GM21360 (cell line): ENCODE measurements around the gene BMP2K.
"Not testable (repeated sequence)": the region's sequence is repeated elsewhere in the genome, so short reads cannot be mapped to it uniquely, and the experiment has no call there.

Source experiments
- ATAC-seq: cut with Tn5 transposase; IDR thresholded peaks from one replicate; pipeline ENCODE4 v1.9.1; 2021; ENCODE audit warnings: mild to moderate bottlenecking, moderate library complexity; ENCODE audit not compliant: unreplicated experiment

BMP2K gene

GRCh38 chr4:78787392-78788006 is 11.3 kb downstream of the BMP2K start:
- ATAC-seq = no peak

GRCh38 chr4:78788007-78788889 is 12.1 kb downstream of the BMP2K start:
- ATAC-seq = no peak

- not testable (repeated sequence) for ATAC-seq
Observed at GRCh38 chr4:78795594-78796416, 19.7 kb downstream of the BMP2K start.

- no peak for ATAC-seq
Observed at GRCh38 chr4:78796526-78796925, 20.4 kb downstream of the BMP2K start.

- no peak for ATAC-seq
Observed at GRCh38 chr4:78797777-78798284, 21.7 kb downstream of the BMP2K start.

GRCh38 chr4:78799551-78800495 is 23.7 kb downstream of the BMP2K start:
- no peak for ATAC-seq

GRCh38 chr4:78800965-78801364 is 24.8 kb downstream of the BMP2K start:
- no peak for ATAC-seq

GRCh38 chr4:78803983-78804382 is 27.8 kb downstream of the BMP2K start:
- no peak for ATAC-seq

- no peak for ATAC-seq
Observed at GRCh38 chr4:78806943-78807460, 30.9 kb downstream of the BMP2K start.

GRCh38 chr4:78809295-78809694 is 33.1 kb downstream of the BMP2K start:
- ATAC-seq = no peak

- ATAC-seq = no peak
Observed at GRCh38 chr4:78809928-78810835, 34.0 kb downstream of the BMP2K start.

GRCh38 chr4:78811034-78811433 is 34.9 kb downstream of the BMP2K start:
- ATAC-seq = no peak

- no peak for ATAC-seq
Observed at GRCh38 chr4:78818530-78819079, 42.5 kb downstream of the BMP2K start.

- ATAC-seq = no peak
Observed at GRCh38 chr4:78824001-78824400, 47.9 kb downstream of the BMP2K start.

GRCh38 chr4:78827191-78827590 is 51.0 kb downstream of the BMP2K start:
- no peak for ATAC-seq

- ATAC-seq = no peak
Observed at GRCh38 chr4:78829296-78829695, 53.1 kb downstream of the BMP2K start.

- not testable (repeated sequence) for ATAC-seq
Observed at GRCh38 chr4:78839676-78840075, 63.5 kb downstream of the BMP2K start.

GRCh38 chr4:78840286-78840685 is 64.1 kb downstream of the BMP2K start:
- ATAC-seq = not testable (repeated sequence)

- ATAC-seq = peak; percentile 77
Observed at GRCh38 chr4:78845472-78845871, 69.3 kb downstream of the BMP2K start.
